Cortex of kidney (tissue), 1 donor: ENCODE data around the gene BTBD9.

Experiments
- DNase-seq: peaks from one replicate; lab custom pipeline; 2025; lab: John Stamatoyannopoulos, UW

The BTBD9 gene

DNA sequence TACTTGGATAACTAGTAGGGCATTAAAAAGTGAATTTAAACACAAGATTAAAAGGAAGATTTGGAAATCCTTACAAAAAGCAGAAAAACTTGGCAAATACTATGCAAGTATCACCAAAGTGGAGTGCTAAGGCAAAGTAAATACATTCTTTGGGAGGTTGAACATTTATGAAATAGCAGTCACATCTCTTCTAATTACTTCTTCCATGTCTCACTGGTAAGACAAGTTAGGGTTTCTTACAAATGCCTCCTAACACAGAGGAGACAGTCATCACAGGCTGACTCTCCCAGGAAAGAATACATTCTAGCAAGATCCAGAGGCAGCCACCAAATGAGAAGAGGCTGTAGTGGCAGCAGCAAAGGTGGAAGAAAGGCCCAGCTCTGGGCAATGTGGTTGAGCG lies 298.2 kb downstream of the BTBD9 start:
- DNase-seq = no peak

DNA sequence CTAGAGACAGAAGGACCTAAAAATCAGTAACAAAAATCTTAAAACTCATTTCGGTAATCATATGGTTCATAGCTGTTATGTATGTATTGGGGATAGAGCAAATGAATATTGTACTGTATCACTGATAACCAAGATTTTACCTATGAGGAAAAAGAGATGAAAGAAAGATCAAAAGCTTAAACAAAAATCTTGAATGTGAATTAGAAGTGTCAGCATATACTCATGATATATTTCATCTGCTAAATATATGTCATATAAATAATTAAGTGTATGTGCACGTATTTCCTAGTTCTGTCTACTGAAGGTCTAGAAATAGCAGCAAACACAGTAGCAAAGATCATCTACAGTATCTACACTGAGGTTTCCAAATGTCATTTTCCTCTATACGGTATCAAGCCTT lies 299.8 kb downstream of the BTBD9 start:
- DNase-seq = no peak

DNA sequence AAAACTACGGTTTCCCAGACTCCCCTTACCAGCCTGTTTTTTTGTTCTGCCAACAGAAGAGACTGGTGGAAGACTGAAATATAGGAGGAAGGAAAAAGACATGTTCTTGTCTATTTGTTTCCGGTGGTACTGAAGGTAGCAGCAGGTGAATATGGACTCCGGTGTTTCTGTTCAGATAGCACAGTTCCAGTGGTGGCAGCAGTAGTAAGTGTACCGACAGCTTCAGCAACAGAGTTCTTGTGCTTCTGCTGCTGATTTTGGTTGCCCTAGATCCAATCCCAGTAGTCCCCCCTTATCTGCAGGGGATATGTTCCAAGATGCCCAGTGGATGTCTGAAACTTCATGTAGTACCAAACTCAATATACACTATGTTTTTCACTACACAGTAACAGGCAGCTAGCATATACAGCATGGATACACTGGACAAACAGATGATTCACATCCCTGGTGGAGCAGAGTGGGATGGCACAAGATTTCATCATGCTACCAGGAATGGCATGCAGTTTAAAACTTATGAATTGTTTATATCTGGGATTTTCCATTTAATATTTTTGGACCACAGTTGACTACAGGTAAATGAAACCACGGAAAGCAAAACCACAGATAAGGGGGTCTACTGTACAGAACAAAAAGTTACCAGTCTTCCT lies 301.8 kb downstream of the BTBD9 start:
- no peak for DNase-seq

DNA sequence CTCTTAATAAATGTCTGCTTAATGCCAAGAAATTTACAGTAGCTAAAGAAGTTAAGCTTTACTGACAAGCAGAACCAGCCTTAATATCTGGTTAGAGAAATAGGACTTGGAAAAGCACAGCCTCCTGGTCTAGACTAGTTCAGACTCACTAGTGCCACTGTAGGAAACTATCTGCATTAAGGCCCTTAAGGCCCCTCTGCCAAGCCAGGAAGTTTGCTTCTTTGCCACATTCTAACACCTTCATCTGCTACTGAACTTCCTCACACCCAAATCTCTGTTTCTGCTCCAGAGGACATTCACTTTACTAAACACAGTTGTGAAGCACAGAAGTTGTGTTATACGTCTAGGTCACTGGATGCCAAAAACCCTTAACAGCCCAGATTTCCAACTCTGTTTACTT lies 302.8 kb downstream of the BTBD9 start:
- DNase-seq = no peak

DNA sequence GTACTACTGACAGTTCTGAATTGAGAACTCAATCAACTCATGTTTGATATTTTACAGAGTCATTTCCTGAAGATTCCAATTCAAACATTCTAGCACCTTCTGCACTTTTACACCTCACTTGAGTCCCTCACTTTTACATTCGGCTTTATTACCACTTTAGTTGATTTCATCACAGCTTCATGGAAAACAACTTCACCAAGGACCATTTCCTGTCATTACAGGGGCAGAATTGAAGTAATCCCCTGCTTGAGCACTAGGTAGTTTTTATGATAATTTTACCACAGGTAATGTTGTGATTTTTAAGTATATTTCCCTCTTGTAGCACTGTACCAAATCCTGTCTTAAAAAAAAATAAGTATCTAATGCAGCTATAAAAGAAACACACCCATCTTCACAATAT lies 312.9 kb downstream of the BTBD9 start:
- no peak for DNase-seq

DNA sequence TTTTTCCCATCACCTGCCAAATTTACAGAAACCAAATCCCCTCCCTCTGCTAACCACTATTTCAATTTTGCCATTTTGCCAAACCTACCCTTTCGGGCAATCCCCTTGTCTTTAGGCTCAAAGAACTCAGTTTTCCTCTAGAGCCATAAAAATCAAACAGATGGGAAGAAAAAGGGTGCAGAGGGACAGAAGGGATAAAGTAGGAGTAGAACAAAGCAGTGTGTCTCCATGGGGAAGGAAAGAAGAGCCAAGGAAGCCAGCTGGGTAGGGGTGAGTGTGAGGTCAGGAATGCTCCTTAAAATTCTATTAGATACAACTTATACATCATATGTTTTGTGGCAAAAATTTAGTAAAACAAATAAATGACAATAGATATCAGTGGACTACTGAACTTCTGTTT lies 316.5 kb downstream of the BTBD9 start:
- no peak for DNase-seq

DNA sequence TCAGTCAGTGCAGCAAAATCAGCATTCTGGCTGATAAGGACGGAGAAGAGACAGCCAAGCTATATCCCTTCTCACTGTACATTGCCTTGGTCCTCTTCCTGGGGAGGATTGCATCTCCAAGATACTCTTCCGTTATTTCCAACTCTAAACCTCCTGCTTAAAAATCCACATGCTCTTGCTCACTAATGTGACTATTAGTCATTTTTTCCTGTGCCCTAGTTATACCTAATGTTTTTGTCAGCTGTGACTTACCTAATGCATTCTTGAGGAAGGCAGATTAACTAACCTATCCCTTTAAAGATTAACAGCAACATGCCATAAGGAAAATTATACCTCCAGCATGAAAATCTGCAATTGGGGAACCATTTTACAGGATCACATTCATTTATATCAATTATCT lies 317.6 kb downstream of the BTBD9 start:
- no peak for DNase-seq

DNA sequence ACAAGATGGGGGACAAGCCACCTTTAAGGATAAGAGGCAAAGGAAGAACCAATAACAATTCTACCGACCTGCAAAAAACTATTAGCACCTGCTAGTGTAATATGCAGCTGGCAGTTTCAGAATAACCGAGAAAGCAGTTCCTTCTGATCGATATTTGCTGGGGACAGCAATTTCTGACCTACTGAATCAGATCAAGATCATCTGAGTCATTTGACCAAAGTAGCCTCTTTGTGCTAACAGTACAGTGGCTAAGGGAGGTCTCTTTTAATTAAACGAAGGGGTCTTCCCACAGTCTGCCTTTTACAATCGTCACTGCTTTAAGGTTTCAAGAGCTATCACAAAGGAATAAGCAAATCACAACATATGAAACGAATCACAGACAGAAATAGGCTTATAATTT lies 318.9 kb downstream of the BTBD9 start:
- no peak for DNase-seq

DNA sequence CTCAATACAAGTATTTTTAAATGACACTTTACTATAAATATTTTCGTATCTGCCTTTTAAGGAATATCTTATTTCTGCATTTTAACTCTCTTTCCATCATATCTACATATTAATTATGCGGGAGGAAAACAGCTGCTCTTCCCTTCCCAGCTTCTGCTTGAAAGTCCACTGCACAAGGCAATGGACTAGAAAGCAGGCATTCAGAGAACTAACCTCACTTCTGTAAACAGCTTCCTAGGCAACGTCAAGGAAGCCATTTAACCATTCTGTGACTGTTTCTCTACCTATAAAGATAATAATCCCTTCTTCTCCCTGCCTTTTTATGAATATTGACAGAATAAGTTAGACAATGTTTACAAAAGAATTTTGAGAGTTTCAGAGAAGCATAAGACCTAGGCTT lies 319.4 kb downstream of the BTBD9 start:
- DNase-seq = no peak

DNA sequence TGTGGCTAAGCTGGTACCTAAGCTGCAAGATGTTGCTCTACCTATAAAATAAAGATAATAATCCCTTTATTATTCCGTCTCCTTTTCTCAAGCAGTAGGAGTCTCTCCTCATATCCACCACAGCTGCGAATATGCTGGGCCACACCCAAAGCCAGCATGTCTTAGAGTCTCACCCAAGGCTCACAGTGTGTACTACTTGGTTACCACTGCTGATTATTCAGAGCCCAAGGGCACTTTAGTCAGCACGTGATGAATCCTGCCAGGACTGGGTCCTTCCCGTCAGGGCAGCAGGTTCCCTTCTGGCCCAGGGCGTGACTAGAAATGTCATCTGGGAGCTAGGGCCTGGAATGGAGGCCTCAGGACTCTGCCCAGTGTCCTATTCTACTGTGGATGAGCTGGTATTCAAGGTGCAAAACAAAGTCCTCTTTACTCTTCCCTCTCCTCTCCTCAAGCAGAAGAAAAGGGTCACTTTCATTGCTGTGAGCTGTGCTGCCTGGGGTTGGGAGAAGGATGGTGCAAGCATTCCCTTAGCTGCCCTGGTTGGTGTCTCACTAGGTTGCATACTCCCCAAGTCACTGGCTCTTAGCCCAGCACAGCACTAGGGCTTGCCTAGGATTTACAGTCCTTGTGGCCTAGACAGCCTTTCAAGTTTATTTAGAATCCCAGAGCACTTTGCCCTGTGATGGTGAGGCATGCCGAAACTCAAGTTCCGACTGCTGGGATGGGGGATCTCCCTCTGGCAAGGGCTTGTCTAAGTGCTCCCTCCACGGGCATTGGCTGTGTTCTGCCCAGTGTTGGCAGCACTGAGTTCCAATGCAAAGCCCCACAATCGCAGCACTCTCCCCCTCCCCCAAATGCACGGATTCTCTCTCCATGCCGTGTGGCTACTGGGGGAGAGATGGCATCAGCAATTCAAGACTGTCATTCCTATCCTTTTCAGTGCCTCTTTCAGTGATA lies 320.2 kb downstream of the BTBD9 start:
- no peak for DNase-seq

DNA sequence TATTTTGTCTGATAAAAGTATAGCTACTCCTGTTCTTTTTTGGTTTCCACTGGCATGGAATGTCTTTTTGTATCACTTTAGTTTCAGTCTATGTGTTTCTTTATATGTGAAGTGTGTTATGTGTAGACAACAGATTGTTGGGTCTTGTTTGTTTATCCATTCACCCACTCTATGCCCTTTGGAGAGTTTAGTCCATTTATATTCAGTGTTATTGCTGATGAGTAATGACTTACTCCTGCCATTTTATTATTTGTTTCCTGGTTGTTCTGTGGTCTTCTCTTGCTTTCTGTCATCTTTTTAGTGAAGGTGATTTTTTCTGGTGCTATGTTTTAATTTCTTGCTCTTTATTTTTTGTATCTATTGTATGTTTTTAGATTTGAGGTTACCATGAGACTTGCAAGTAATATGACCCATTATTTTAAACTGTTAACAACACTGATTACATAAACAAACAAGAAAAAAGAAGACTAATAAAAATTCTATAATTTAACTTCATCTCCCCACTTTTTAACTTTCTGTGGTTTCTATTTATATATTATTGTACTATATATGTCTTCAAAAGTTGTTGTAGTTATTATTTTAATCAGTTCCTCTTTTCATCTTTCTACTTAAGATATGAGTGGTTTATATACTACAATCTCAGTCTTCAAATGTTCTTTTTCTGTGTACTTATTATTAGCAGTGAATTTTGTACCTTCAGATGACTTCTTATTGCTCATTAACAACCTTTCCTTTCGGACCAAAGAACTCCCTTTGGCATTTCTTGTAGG lies 323.4 kb downstream of the BTBD9 start:
- no peak for DNase-seq

DNA sequence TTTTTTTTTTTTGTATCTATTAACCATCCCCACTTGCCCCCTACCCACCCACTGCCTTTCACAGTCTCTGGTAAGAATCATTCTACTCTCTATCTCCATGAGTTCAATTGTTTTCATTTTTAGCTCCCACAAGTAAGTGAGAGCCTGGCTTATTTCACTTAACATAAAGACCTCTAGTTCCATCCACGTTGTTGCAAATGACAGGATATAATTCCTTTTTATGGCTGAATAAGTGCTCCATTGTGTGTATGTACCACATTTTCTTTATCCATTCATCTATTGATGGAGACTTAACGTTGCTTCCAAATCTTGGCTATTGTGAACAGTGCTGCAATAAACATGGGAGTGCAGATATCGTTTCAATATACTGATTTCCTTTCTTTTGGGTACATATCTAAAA lies 328.5 kb downstream of the BTBD9 start:
- DNase-seq = no peak

DNA sequence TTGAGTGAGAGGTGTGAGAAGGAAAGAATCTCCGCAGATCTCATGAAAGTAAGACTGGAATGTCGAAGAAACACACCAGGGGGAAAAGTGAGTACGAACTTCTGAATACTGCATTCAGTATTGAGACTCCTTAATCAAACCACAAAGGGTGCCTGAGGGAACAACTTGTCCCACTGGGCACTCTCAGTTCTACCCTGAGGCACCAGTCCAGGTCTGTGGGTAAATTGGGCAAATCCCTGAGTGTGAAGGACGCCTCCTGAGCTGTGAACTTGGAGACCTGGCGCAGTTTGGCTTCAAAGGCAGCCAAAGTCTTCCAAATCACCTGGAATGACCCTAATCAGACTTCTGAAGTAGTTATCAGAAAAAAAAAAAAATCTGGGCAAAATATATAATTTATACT lies 329.7 kb downstream of the BTBD9 start:
- DNase-seq = no peak

DNA sequence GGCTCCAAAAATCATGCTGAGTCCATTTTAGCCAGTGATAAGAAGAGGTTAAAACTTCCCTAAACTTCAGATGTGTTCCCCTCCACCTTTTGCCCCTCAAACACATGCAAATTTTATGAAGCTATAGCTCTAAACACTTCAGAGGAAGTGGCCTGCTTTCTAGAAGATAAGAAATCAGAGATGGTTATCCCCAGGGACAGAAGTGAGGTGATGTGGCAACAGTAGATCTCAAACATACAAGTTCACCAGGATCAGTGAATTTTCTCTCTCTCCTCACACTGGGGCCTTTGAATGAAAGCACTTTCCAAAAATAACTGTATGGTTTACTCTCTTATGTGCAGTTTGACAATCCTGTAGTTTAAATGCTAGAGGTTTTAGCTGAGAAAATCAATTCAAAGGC lies 332.0 kb downstream of the BTBD9 start:
- no peak for DNase-seq

DNA sequence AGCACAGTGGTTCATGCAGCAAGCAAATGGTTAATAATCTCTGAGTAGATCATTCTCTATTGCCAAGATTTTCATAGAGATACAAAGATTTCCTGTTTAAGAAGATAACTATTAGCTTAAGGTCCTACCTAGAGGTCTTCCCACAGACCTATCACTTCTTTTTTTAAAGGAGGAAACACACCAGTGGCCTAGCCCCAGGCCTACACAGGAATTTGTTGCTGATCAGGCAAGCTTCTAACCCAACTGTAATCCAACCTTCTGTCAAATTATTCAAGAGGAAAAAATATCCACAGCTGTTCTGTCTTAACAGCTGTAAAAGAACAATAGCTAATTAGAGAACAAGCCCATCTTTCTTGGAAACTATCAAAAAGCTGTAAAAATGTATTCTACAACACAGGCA lies 332.8 kb downstream of the BTBD9 start:
- DNase-seq = no peak

DNA sequence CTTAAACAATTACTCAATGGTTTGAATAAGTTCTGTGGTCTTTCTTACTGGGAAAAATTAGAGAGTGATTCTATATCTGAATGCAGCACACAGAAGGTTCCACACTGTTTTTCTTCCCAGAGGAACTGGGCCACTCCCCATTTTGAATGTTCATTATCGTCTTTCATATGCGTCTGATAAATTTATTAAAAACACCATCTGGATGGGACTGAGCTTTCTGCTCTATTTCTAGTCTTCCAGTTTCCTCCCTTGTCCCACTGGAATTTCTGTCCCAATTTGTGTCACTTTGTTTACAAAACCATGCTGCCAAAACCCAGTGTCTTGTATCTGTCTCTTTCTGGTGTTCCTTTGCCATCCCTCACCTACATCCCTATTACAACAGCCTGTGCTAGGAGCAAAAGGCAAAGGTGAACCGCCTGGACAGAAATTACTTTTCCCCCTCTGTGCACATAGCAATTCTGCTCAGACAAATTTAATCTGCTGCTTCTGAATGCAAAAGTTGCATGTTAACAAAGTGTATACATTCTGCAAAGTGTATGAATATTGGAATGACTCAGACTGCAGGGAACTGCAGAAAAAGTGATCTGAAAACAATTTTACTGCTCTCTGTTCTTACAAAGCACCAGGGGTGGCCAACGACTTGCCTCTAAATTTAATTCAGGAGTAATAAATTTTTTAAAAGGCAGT lies 333.6 kb downstream of the BTBD9 start:
- DNase-seq = no peak

DNA sequence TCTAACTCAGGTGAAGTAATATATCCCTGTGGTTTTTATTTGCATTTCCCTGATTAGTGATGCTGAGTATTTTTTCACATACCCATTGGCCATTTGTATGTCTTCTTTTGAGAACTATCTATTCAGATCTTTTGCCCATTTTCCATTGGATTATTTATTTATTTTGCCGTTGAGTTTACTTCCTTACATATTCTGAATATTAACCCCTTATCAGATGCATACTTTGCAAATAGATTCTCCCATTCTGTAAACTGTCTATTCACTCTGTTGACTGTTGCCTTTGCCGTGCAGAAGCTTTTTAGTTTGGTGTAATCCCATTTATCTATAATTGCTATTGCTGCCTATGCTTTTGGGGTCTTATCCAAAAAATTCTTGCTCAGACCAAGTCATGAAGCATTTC lies 336.9 kb downstream of the BTBD9 start:
- no peak for DNase-seq

DNA sequence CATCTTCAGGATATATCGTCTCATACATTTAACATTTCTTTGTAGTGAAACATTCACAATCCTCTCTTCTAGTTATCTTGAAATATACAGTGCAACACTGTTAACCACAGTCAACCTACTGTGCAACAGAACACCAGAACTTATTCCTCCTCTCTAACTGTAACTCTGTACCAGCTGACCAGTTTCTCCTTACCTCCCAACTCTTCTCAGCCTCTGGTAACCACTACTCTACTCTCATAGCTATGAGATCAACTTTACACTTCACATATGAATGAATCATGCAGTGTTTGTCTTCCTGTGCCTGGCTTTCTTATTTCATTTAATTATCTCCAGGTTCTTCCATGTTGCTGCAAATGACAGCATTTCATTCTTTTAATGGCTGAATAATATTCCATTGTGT lies 337.6 kb downstream of the BTBD9 start:
- no peak for DNase-seq

DNA sequence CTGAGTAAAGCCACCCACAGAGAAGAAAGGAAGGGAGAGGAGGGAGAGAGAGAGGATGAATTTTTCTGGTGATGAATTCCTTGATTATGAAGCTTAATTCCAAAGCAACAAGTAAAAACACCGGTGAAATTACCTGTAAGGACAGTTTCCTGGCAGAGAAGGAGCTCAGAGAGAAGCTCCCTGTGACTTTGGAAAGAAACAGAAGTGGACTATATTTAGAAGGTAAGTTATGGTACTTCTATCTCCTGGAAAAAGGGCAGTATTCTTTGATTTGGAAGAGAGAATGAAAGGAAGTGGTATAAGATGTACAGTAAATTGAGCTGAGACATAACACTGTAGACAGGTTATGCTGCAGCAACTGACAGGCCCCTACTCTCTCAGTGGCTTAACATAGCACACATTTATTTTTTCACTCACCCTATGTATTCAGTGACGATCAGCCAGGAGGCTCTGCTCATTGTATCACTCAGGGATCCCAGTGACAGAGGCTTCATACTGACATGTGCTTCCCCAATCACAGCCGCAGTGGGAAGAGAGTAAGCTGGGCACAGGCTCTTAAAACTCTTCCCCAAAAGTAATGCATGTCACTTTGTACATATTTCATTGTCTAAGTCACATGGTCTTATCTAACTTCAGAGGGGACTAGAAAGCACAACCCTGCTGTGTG lies 349.5 kb downstream of the BTBD9 start:
- DNase-seq = no peak

DNA sequence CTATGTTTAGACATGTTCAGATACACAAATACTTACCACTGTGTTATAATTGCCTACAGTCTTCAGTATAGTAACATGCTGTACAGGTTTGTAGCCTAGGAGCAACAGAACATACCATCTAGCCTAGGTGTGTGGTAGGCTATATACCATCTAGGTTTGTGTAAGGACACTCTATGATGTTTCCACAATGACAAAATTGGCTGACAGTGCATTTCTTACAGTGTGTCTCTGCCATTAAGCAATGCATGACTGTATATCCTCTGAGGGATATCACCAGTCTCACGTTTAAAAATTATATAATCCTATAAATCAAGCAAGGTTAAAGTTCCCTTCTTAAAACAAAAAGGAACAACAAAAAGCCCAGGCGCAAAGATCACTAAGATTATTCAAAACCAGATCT lies 352.2 kb downstream of the BTBD9 start:
- DNase-seq = no peak

DNA sequence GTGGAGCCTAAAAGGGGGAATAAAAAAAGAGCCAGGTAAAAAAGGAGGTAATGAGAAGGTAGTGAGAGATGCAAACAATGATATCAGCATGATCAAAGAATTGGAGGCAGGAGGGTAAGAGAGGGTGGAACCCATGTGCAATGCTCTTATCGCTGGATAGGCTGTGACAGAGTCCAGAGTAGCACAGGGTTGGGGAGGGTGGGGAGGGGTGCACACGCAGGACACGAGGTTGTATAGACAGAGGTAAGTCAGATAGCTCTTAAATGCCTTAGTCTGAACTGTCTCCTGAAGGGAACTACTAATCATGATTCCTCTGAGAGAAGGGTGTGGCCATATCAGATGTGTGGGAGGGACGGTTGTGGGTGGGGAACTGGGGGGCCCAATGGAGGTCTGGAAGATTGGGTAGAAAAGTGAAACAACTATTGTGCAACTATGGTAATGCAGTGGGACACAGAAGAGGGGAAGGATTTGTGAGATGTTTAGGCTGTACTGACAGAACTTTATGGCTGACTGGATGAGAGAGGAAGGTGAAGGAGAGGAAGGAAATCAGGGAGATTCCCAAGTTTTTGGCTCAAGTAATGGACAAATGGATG lies 354.8 kb downstream of the BTBD9 start:
- DNase-seq = no peak
